HepG2 (cell line): Measurements from ENCODE around the gene TPCN2. TPM values are rescaled to one million over a fixed set of nuclear protein-coding genes. Genes with fewer than 3 reads are reported as not detected.

Experiments used
- EEA1 ChIP-seq: sonication (generic); formaldehyde crosslinking; IDR thresholded peaks from 2 replicates; pipeline ENCODE4 v1.5.1; 2020; ENCODE audit warnings: mild to moderate bottlenecking, missing genetic modification reagents, borderline replicate concordance
- SNAI1 ChIP-seq: sonication (generic); formaldehyde crosslinking; IDR thresholded peaks from 2 replicates; pipeline ENCODE4 v1.5.0; 2020; ENCODE audit warnings: mild to moderate bottlenecking, missing genetic modification reagents, borderline replicate concordance
- SRY ChIP-seq: sonication (generic); formaldehyde crosslinking; IDR thresholded peaks from 2 replicates; pipeline ENCODE4 v1.8.0; 2022; ENCODE audit warnings: mild to moderate bottlenecking, missing genetic modification reagents
- ZBTB1 ChIP-seq: sonication (generic); formaldehyde crosslinking; IDR thresholded peaks from 2 replicates; pipeline ENCODE4 v1.4.0; 2020; ENCODE audit warnings: missing genetic modification reagents, borderline replicate concordance
- ZNF687 ChIP-seq: sonication (generic); formaldehyde crosslinking; IDR thresholded peaks from 2 replicates; pipeline ENCODE4 v1.5.1; 2020; ENCODE audit warnings: mild to moderate bottlenecking, missing genetic modification reagents, moderate library complexity
- polyA plus RNA-seq, 8 experiments: library from polyadenylated mRNA; depleted of rRNA in 3 of 8; stranded (reverse) in 7 of 8; unstranded in 1 of 8; fragments of >200 nt; fragmentation: Illumina TruSeq in 4 of 8; extraction: Trizol in 4 of 8; gene quantifications; 2 replicates each; pipeline versions ENCODE4 v1.2.1 to v1.2.3, GENCODE V29; 2011 to 2016; ENCODE audit warnings: low read depth in 4 of 8, missing spikeins in 1 of 8, mixed read lengths in 1 of 8; ENCODE audit not compliant: insufficient read depth in 1 of 8
- total RNA-seq, 5 experiments: library from RNA; depleted of rRNA; stranded (reverse); fragments of >200 nt; fragmentation: Illumina TruSeq; extraction: Trizol; gene quantifications; 2 replicates each; pipeline ENCODE4 v1.2.3, GENCODE V29; 2016; ENCODE audit warnings: low read depth in 1 of 5

Gene TPCN2
- total and polyA plus RNA-seq, 2 of the 13 experiments (the other 11 are each of a cell fraction or from before 2014, with no cell fraction given) = 5.6 to 5.9 TPM

- peak; percentile 25 for TF ChIP-seq ZNF687 (CRISPR knock-in tag)
- no peak for TF ChIP-seq SNAI1 (CRISPR knock-in tag)
- no peak for TF ChIP-seq EEA1 (CRISPR knock-in tag)
- TF ChIP-seq ZBTB1 (CRISPR knock-in tag) = no peak
- no peak for TF ChIP-seq SRY
Observed at GRCh38 chr11:69012092-69013008, 36.4 kb upstream of the TPCN2 start (continued).
